Esophagus muscularis mucosa (tissue), 3 donors: ENCODE measurements around the gene NANOG.

Experiments
- POLR2A ChIP-seq: fragments of 450-650 bp; IDR thresholded peaks from one replicate; pipeline ENCODE4 v1.6.1; 2017; ENCODE audit warnings: antibody characterized with exemption, moderate library complexity, mild to moderate bottlenecking, low read depth
- POLR2AphosphoS5 ChIP-seq, 2 donors: sonication (generic); formaldehyde crosslinking; IDR thresholded peaks; one replicate each; pipeline ENCODE4 v1.6.1; 2017; ENCODE audit warnings: antibody characterized with exemption in 2 of 2
- TF ChIP-seq, protein P1 (sequence below), 3 experiments: fragments of 200-600 bp in 2 of 3; fragments of 450-650 bp in 1 of 3; sonication (generic) in 2 of 3; IDR thresholded peaks; one replicate each; pipeline ENCODE4 v1.5.1; 2017 to 2019; ENCODE audit warnings: antibody characterized with exemption in 3 of 3, mild to moderate bottlenecking in 2 of 3, moderate library complexity in 1 of 3

DNA sequence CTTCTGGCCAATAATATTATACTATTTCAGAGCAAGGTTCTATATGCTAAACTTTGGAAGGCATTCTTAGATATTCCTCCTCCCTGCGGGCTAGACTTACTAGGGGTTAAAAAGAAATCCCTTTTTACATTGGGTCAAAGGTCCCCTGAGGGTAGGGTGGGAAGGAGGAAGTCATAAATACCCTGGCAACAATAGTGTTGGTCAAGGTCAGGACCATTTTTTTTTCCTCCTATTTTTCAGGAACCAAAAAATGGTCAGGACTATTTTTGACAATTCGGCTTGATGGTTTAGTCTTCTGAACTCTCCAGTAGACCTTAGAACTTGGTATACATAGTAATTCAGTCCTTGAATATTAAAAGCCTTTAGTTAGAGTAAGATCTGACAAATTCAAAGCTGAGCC is 4.5 kb upstream of the NANOG start:
- TF ChIP-seq, protein P1, sequence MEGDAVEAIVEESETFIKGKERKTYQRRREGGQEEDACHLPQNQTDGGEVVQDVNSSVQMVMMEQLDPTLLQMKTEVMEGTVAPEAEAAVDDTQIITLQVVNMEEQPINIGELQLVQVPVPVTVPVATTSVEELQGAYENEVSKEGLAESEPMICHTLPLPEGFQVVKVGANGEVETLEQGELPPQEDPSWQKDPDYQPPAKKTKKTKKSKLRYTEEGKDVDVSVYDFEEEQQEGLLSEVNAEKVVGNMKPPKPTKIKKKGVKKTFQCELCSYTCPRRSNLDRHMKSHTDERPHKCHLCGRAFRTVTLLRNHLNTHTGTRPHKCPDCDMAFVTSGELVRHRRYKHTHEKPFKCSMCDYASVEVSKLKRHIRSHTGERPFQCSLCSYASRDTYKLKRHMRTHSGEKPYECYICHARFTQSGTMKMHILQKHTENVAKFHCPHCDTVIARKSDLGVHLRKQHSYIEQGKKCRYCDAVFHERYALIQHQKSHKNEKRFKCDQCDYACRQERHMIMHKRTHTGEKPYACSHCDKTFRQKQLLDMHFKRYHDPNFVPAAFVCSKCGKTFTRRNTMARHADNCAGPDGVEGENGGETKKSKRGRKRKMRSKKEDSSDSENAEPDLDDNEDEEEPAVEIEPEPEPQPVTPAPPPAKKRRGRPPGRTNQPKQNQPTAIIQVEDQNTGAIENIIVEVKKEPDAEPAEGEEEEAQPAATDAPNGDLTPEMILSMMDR (IDR thresholded peaks at IDR 0.05), result no peak
- no peak for TF ChIP-seq POLR2AphosphoS5 (IDR thresholded peaks at IDR 0.05)
- no peak for TF ChIP-seq POLR2A
